Cardiac muscle cell (in vitro differentiated cells and primary cell): ENCODE data around the gene KDSR. TPM values are rescaled to one million over a fixed set of nuclear protein-coding genes. Genes with fewer than 3 reads are reported as not detected.

Experiments used
- DNase-seq, 2 donors: peaks; one replicate each; pipeline versions ENCODE4 v3.0.0 to v3.0.0-alpha.2; 2010 to 2017; ENCODE audit warnings: low read depth in 1 of 2, low spot score in 1 of 2
- H3K27ac ChIP-seq: fragments of 200-600 bp; sonication (generic); 2 replicates; pipeline ENCODE4 v1.5.1; 2016
- H3K27me3 ChIP-seq: fragments of 200-600 bp; sonication (generic); 2 replicates; pipeline ENCODE4 v1.6.0; 2016; ENCODE audit warnings: control low read depth
- H3K36me3 ChIP-seq: fragments of 200-600 bp; sonication (generic); 2 replicates; pipeline ENCODE4 v1.5.1; 2016; ENCODE audit warnings: control low read depth
- H3K4me1 ChIP-seq: fragments of 200-600 bp; sonication (generic); 2 replicates; pipeline ENCODE4 v1.8.1; 2017; ENCODE audit warnings: low read depth, mild to moderate bottlenecking, mixed run types
- H3K4me3 ChIP-seq: fragments of 200-600 bp; sonication (generic); 2 replicates; pipeline ENCODE4 v1.5.1; 2016; ENCODE audit warnings: mild to moderate bottlenecking
- H3K9me3 ChIP-seq: fragments of 200-600 bp; sonication (generic); 2 replicates; pipeline ENCODE4 v1.5.1; 2017; ENCODE audit warnings: low read depth, mild to moderate bottlenecking, control low read depth
- CTCF ChIP-seq: IDR thresholded peaks from 2 replicates; pipeline ENCODE4 v1.5.1; 2012; ENCODE audit warnings: low read depth, mild to moderate bottlenecking, low read length
- polyA plus RNA-seq: library from polyadenylated mRNA; unstranded; fragments of >200 nt; fragmentation: Nextera tagmentation; extraction: Ambion mirVana; gene quantifications from 2 replicates; pipeline ENCODE4 v1.2.1, GENCODE V29; 2016
- total RNA-seq: library from RNA; depleted of rRNA; stranded (reverse); fragments of >200 nt; gene quantifications from 2 replicates; pipeline ENCODE4 v1.2.3, GENCODE V29; 2016

The KDSR gene
- total and polyA plus RNA-seq, 2 experiments from 2014 or later, result 21.3 to 28.0 TPM

GRCh38 chr18:63394954-63395353, 27.9 kb upstream of the KDSR start:
- Histone ChIP-seq H3K27me3 (no peaks in the 10 kb centered on the region), H3K9me3 (no peaks in the 10 kb centered on the region), H3K4me3 (no peak overlapping the region), H3K27ac (no peak overlapping the region), H3K4me1 (no peaks in the 10 kb centered on the region), H3K36me3 (peaks cover 66% of the 10 kb centered on the region)
- no peak for TF ChIP-seq CTCF
- no peak for DNase-seq

- no peak for DNase-seq
- Histone ChIP-seq H3K4me1 (no peaks in the 10 kb centered on the region), H3K9me3 (no peaks in the 10 kb centered on the region), H3K4me3 (no peak overlapping the region), H3K36me3 (peaks cover 22% of the 10 kb centered on the region), H3K27ac (no peak overlapping the region), H3K27me3 (no peaks in the 10 kb centered on the region)
- TF ChIP-seq CTCF, result no peak
Observed at GRCh38 chr18:63387861-63388260, 20.9 kb upstream of the KDSR start.

GRCh38 chr18:63382843-63383242, 15.8 kb upstream of the KDSR start:
- TF ChIP-seq CTCF, result no peak
- no peak overlapping the region for H3K4me3 ChIP-seq
- H3K27me3 ChIP-seq, result no peaks in the 10 kb centered on the region
- H3K9me3 ChIP-seq, result no peaks in the 10 kb centered on the region
- no peak overlapping the region for H3K27ac ChIP-seq
- DNase-seq, result no peak
- no peaks in the 10 kb centered on the region for H3K36me3 ChIP-seq
- no peaks in the 10 kb centered on the region for H3K4me1 ChIP-seq

- Histone ChIP-seq H3K36me3 (no peaks in the 10 kb centered on the region), H3K4me1 (no peaks in the 10 kb centered on the region), H3K27me3 (no peaks in the 10 kb centered on the region), H3K9me3 (no peaks in the 10 kb centered on the region), H3K27ac (no peak overlapping the region), H3K4me3 (no peak overlapping the region)
- DNase-seq, result no peak
- TF ChIP-seq CTCF, result no peak
Observed at GRCh38 chr18:63379639-63379962, 12.6 kb upstream of the KDSR start.

- DNase-seq, result peak in 1 of 2 donors; percentile 27
- H3K36me3 ChIP-seq, result no peaks in the 10 kb centered on the region
- H3K27me3 ChIP-seq, result no peaks in the 10 kb centered on the region
- no peak overlapping the region for H3K4me3 ChIP-seq
- H3K4me1 ChIP-seq, result no peaks in the 10 kb centered on the region
- H3K9me3 ChIP-seq, result no peaks in the 10 kb centered on the region
- no peak overlapping the region for H3K27ac ChIP-seq
- TF ChIP-seq CTCF, result no peak
Observed at GRCh38 chr18:63378919-63379638, 12.1 kb upstream of the KDSR start.
